ENCODE measurements around the gene FCHSD2.

DNA sequence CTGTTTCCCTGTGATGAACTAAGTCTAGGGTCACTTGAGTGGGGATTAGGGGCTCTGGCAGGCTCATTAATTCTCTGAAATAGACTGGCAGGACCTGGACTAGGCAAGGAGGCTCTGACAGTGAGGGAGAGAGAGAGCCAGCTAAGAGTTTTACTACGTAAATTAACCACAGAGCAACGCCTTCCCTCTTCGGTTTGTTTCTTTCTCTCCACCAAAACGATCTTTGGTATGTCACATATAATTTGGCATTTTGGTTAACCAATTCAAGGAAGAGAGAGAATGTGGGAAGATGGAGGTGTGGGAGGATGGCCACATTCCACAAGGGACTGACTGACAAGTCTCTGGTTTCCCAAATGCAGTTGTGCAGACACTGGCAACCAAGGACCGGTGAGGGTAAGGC, 300.0 kb downstream of the FCHSD2 start:
- TF ChIP-seq CTCF (IDR thresholded peaks at IDR 0.05 in 8 of 11, conservative IDR thresholded peaks at IDR 0.05 in 3 of 11) (no peak), POLR2A (IDR thresholded peaks at IDR 0.05) (no peak), POLR2AphosphoS5 (IDR thresholded peaks at IDR 0.05) (no peak)
